Transverse colon (tissue), 4 donors: Measurements from ENCODE around the gene LRRC42. TPM values are rescaled to one million over a fixed set of nuclear protein-coding genes. Genes with fewer than 3 reads are reported as not detected.
"Not testable (repeated sequence)": the region's sequence is repeated elsewhere in the genome, so short reads cannot be mapped to it uniquely, and the experiment has no call there.

Source experiments
- DNase-seq: peaks from one replicate; pipeline ENCODE4 v3.0.0-alpha.2; 2019
- H3K27ac ChIP-seq, 4 donors: fragments of 200-600 bp; sonication (generic); 2 replicates each; pipeline ENCODE4 v1.5.1; 2016 to 2018; ENCODE audit warnings: inconsistent platforms in 4 of 4
- H3K27me3 ChIP-seq: fragments of 200-600 bp; sonication (generic); 2 replicates; pipeline ENCODE4 v1.5.1; 2017; ENCODE audit warnings: inconsistent platforms
- H3K36me3 ChIP-seq, 4 donors: fragments of 200-600 bp; sonication (generic); 2 replicates each; pipeline ENCODE4 v1.5.1; 2017 to 2019; ENCODE audit warnings: inconsistent platforms in 4 of 4
- H3K4me1 ChIP-seq, 4 donors: fragments of 200-600 bp; sonication (generic); 2 replicates each; pipeline ENCODE4 v1.5.1; 2017 to 2020; ENCODE audit warnings: inconsistent platforms in 4 of 4
- H3K4me3 ChIP-seq, 4 donors: fragments of 200-600 bp; sonication (generic); 1 replicate in 1 of 4; 2 replicates in 3 of 4; pipeline versions ENCODE4 v1.5.1 to v1.6.1; 2017 to 2019; ENCODE audit warnings: inconsistent platforms in 4 of 4
- H3K9me3 ChIP-seq, 2 donors: fragments of 200-600 bp; sonication (generic); 2 replicates each; pipeline ENCODE4 v1.5.1; 2017 to 2019; ENCODE audit warnings: inconsistent platforms in 2 of 2
- CTCF ChIP-seq, 5 experiments: fragments of 200-600 bp in 3 of 5; fragments of 450-650 bp in 2 of 5; sonication (generic) in 3 of 5; IDR thresholded peaks; 1 replicate in 2 of 5; 2 replicates in 3 of 5; pipeline ENCODE4 v1.5.1; 2016 to 2017; ENCODE audit warnings: antibody characterized with exemption in 5 of 5, inconsistent platforms in 3 of 5, mild to moderate bottlenecking in 2 of 5, moderate library complexity in 1 of 5
- EP300 ChIP-seq: sonication (generic); formaldehyde crosslinking; IDR thresholded peaks from one replicate; pipeline ENCODE4 v1.6.1; 2017; ENCODE audit warnings: antibody characterized with exemption, low read depth
- POLR2A ChIP-seq: fragments of 450-650 bp; IDR thresholded peaks from one replicate; pipeline ENCODE4 v1.6.1; 2016; ENCODE audit warnings: antibody characterized with exemption, mild to moderate bottlenecking, moderate library complexity
- POLR2AphosphoS5 ChIP-seq, 3 donors: sonication (generic); formaldehyde crosslinking; IDR thresholded peaks; one replicate each; pipeline ENCODE4 v1.6.1; 2016; ENCODE audit warnings: antibody characterized with exemption in 3 of 3
- WGBS, 2 donors: methylation state at CpG; one replicate each; pipeline ENCODE4 v1.1.5; 2018; ENCODE audit warnings: low coverage in 1 of 2; 5-methylcytosine and 5-hydroxymethylcytosine counted together
- in situ Hi-C, 4 donors: fragments of 200-750 bp; cut with MboI; loops; one replicate each; pipeline versions ENCODE4 v1.15.0 to v1.15.1; 2017; ENCODE audit warnings: low sequenced_read_pairs in 3 of 4, low pct_ligation_motif_present in 1 of 4, low pct_unique_long_range_greater_than_20kb in 1 of 4
- intact Hi-C: fragments of 100-400 bp; cut with DNase I; formaldehyde crosslinking; loops from one replicate; pipeline ENCODE4 v1.15.1; 2023; ENCODE audit warnings: low total_unique reads
- total RNA-seq, 4 donors: library from RNA; depleted of rRNA; stranded (reverse); fragments of >200 nt; gene quantifications; one replicate each; pipeline ENCODE4 v1.1.0, GENCODE V29; 2016

Gene LRRC42
- total RNA-seq, 4 donors from 2014 or later: 4.4 to 24.7 (median 17.5) TPM

DNA sequence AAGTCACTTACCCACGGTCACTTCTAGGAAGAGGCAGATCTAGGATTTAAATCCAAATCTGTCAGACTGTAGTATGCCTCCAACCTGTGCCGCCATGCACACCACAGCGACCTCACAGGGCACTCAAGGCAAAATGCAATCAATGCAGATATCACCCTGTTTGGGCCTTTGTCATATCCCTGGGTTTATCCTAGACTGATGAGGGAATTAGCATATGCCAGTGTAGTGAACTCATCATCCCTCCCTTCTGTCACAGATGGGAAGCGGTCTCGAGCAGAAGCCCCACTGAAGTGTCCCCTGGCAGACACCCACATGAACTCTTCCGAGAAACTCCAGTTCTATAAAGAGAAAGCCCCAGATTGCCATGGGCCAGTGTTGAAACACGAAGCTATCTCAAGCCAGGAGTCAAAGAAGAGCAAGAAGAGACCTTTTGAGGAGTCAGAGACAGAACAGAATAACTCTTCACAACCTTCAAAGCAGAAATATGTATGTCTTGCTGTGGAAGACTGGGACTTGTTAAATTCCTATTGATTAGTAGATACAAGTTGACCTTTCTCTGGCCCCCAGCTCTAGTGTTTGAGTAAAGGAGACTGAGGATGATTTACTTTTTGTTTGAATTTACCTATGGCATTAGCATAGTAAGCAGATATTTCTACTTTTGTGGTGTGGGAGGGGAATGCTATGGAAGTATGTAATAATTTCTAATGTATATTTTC is 21.4 kb downstream of the LRRC42 start:
- in situ Hi-C loops: loop anchor here in 2 of 4 donors (10.0 to 25.0 kb wide), 2 partner anchors 105 to 113 kb away; no protein-coding TSS in a partner anchor
- no peak for DNase-seq
- Histone ChIP-seq H3K4me3 (no peak overlapping the region), H3K27ac (no peak overlapping the region), H3K27me3 (no peaks in the 10 kb centered on the region), H3K9me3 (no peaks in the 10 kb centered on the region), H3K4me1 (no peaks in the 10 kb centered on the region), H3K36me3 (peaks cover 0 to 14% (median 3%) of the 10 kb centered on the region in 4 donors)
- TF ChIP-seq EP300 (no peak), POLR2A (no peak), CTCF (IDR thresholded peaks at IDR 0.05) (no peak), POLR2AphosphoS5 (IDR thresholded peaks at IDR 0.05) (no peak)
- intact Hi-C loops: no loop called here
- 75 to 85% methylated on average over 2 to 7 of the region's 7 CpGs for WGBS, 2 donors

- intact Hi-C loops (no loop called here), in situ Hi-C loops (loop anchor here in 2 of 4 donors (10.0 to 25.0 kb wide), 2 partner anchors 106 to 113 kb away; no protein-coding TSS in a partner anchor)
- Histone ChIP-seq H3K4me1 (no peaks in the 10 kb centered on the region), H3K27me3 (no peaks in the 10 kb centered on the region), H3K36me3 (peaks cover 0 to 12% (median 3%) of the 10 kb centered on the region in 4 donors), H3K9me3 (no peaks in the 10 kb centered on the region), H3K27ac (no peak overlapping the region), H3K4me3 (no peak overlapping the region)
- TF ChIP-seq POLR2A (no peak), POLR2AphosphoS5 (IDR thresholded peaks at IDR 0.05) (no peak), EP300 (no peak), CTCF (IDR thresholded peaks at IDR 0.05) (no peak)
- no peak for DNase-seq
- WGBS, 2 donors: 39 to 59% methylated on average over 2 of the region's 2 CpGs
Observed at GRCh38 chr1:53968125-53968513, 22.0 kb downstream of the LRRC42 start.

DNA sequence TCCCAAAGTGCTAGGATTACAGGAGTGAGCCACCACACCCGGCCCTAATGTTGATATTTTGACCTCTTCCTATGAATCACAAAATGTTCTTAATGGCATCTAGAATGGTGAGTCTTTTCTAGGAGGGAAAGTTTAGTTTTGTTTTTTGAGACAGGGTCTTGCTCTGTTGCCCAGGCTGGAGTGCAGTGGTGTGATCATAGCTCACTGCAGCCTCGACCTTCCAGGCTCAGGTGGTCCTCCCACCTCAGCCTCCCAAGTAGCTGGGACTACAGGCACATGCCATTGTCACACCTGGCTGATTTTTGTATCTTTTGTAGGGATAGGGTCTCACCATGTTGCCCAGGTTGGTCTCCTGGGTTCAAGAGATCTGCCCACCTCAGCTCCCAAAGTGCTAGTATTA is 23.2 kb downstream of the LRRC42 start:
- H3K4me1 ChIP-seq, H3K27ac ChIP-seq, H3K9me3 ChIP-seq, DNase-seq, H3K27me3 ChIP-seq, H3K4me3 ChIP-seq, intact Hi-C loops: not testable (repeated sequence)
- WGBS, 2 donors: 82% methylated on average over 2 of the region's 2 CpGs; no CpG with 5 or more reads in 1 of the 2 donors
- in situ Hi-C loops: loop anchor here in 2 of 4 donors (10.0 to 25.0 kb wide), 2 partner anchors 107 to 115 kb away; no protein-coding TSS in a partner anchor
- H3K36me3 ChIP-seq: peaks cover 0 to 12% (median 3%) of the 10 kb centered on the region in 4 donors

DNA sequence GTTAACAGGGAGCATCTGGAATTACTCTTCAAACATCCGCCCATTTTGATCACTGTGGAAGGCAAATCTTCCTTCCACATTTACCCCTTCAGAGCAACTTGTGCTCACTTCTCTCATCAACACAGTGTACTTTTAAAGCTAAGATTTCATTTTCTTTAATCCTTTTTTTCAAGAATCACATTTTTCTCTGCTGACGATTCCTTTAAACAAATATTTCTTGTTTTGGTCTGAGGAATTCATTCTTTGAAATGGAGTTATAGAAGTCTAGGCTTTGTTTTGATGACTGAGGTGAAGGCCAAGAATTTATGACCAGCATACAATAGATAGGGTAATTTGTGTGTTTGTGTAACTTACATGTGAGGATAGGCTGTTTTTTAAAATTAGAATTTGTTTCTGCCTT is 25.6 kb downstream of the LRRC42 start:
- H3K36me3 ChIP-seq: peaks cover 0 to 2% (median 0%) of the 10 kb centered on the region in 4 donors
- H3K9me3 ChIP-seq: no peaks in the 10 kb centered on the region
- intact Hi-C loops (no loop called here), in situ Hi-C loops (loop anchor here in 1 of 4 donors (25.0 kb wide), 1 partner anchor 109 kb away; no protein-coding TSS in a partner anchor)
- WGBS, 2 donors: 72 to 77% methylated on average over 2 of the region's 2 CpGs
- H3K4me3 ChIP-seq: no peak overlapping the region
- TF ChIP-seq EP300 (no peak), CTCF (IDR thresholded peaks at IDR 0.05) (no peak), POLR2A (no peak), POLR2AphosphoS5 (IDR thresholded peaks at IDR 0.05) (no peak)
- no peaks in the 10 kb centered on the region for H3K4me1 ChIP-seq
- DNase-seq: no peak
- no peak overlapping the region for H3K27ac ChIP-seq
- H3K27me3 ChIP-seq: no peaks in the 10 kb centered on the region
